Ovary (tissue), 3 donors: Measurements from ENCODE around the gene OSER1.

Experiments used
- CTCF ChIP-seq, 3 donors: fragments of 450-650 bp in 2 of 3; fragments of 200-600 bp in 1 of 3; IDR thresholded peaks; one replicate each; pipeline versions ENCODE4 v1.5.1 to v1.8.0; 2016 to 2022; ENCODE audit warnings: antibody characterized with exemption in 3 of 3, mild to moderate bottlenecking in 1 of 3
- POLR2A ChIP-seq: fragments of 450-650 bp; IDR thresholded peaks from one replicate; pipeline ENCODE4 v1.6.1; 2017; ENCODE audit warnings: antibody characterized with exemption, mild to moderate bottlenecking, moderate library complexity
- donor health status: DM: no; HTN: no; CAD: no.

DNA sequence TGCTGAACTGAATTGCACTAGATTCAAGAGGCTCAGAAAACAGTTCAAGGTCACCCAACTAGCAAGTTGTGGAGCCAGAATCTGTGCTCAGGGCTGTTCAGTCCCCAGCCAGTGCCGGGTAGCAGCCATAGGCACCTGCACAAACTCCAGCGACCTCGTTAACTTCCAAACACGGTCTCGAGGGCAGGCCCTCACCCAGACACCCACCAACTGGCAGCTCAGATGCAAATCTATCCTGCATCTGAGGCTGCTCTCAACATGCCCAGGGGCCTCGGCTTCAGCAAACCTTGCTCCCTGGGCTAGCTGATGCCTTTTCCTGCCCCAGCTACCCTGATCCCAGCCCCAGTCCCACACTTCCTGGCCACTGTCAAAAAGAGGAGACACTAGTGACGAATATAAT, 27.3 kb downstream of the OSER1 start:
- no peak for TF ChIP-seq CTCF (IDR thresholded peaks at IDR 0.05)
- TF ChIP-seq POLR2A, result no peak
